Keratinocyte (primary cell): ENCODE results near the gene TRAM1L1. TPM values are rescaled to one million over a fixed set of nuclear protein-coding genes. Genes with fewer than 3 reads are reported as not detected.

Experiments used
- DNase-seq: peaks from one replicate; pipeline ENCODE4 v3.0.0-alpha.2; 2011; ENCODE audit warnings: low read depth, missing footprints, low spot score
- FAIRE-seq: peaks from 2 replicates; lab custom pipeline; 2011; peaks lifted over from hg19 to GRCh38; lab: Jason Lieb, UNC
- H2AFZ ChIP-seq: 2 replicates; pipeline ENCODE4 v1.6.0; 2012; ENCODE audit warnings: low read length, control low read depth, inconsistent platforms; ENCODE audit not compliant: control insufficient read depth
- H3K27ac ChIP-seq: 2 replicates; pipeline ENCODE4 v1.5.1; 2011; ENCODE audit warnings: low read length; ENCODE audit not compliant: control insufficient read depth, insufficient read depth
- H3K27me3 ChIP-seq: 3 replicates; pipeline ENCODE4 v1.6.0; 2011; ENCODE audit warnings: low read length; ENCODE audit not compliant: control insufficient read depth, insufficient read depth; ENCODE audit errors: extremely low read depth
- H3K36me3 ChIP-seq, 2 experiments: 2 replicates in 1 of 2; 3 replicates in 1 of 2; pipeline ENCODE4 v1.5.1; 2011; ENCODE audit warnings: low read length in 2 of 2, mild to moderate bottlenecking in 1 of 2; ENCODE audit not compliant: control insufficient read depth in 2 of 2, insufficient read depth in 2 of 2; ENCODE audit errors: extremely low read depth in 1 of 2
- H3K4me1 ChIP-seq: 3 replicates; pipeline ENCODE4 v1.5.1; 2011; ENCODE audit warnings: low read length; ENCODE audit not compliant: control insufficient read depth, insufficient read depth; ENCODE audit errors: extremely low read depth
- H3K4me2 ChIP-seq: 3 replicates; pipeline ENCODE4 v1.6.0; 2011; ENCODE audit warnings: low read depth, low read length; ENCODE audit not compliant: control insufficient read depth, insufficient read depth; ENCODE audit errors: extremely low read depth
- H3K4me3 ChIP-seq, 3 experiments: fragments of 200-600 bp in 1 of 3; sonication (generic) in 1 of 3; 2 replicates in 2 of 3; 3 replicates in 1 of 3; pipeline ENCODE4 v1.5.1; 2011 to 2016; ENCODE audit warnings: low read length in 3 of 3, mild to moderate bottlenecking in 3 of 3, control low read depth in 2 of 3, inconsistent platforms in 1 of 3, low read depth in 1 of 3, mixed read lengths in 1 of 3, mixed run types in 1 of 3, moderate library complexity in 1 of 3; ENCODE audit not compliant: control insufficient read depth in 2 of 3, insufficient read depth in 2 of 3; ENCODE audit errors: extremely low read depth in 1 of 3
- H3K79me2 ChIP-seq: 2 replicates; pipeline ENCODE4 v1.6.0; 2012; ENCODE audit warnings: low read length; ENCODE audit not compliant: control insufficient read depth, insufficient read depth
- H3K9ac ChIP-seq: 3 replicates; pipeline ENCODE4 v1.6.0; 2011; ENCODE audit warnings: low read length; ENCODE audit not compliant: control insufficient read depth, insufficient read depth; ENCODE audit errors: extremely low read depth
- H3K9me1 ChIP-seq: 3 replicates; pipeline ENCODE4 v1.6.0; 2011; ENCODE audit warnings: low read length; ENCODE audit not compliant: control insufficient read depth, insufficient read depth; ENCODE audit errors: extremely low read depth
- H3K9me3 ChIP-seq: 2 replicates; pipeline ENCODE4 v1.5.1; 2012; ENCODE audit warnings: low read depth, low read length; ENCODE audit not compliant: control insufficient read depth
- H4K20me1 ChIP-seq: 3 replicates; pipeline ENCODE4 v1.6.0; 2011; ENCODE audit warnings: low read length; ENCODE audit not compliant: control insufficient read depth, insufficient read depth; ENCODE audit errors: extremely low read depth
- CTCF ChIP-seq, 3 experiments: IDR thresholded peaks in 1 of 3; conservative IDR thresholded peaks in 1 of 3; optimal IDR thresholded peaks in 1 of 3; 2 replicates in 2 of 3; 3 replicates in 1 of 3; pipeline versions ENCODE3 to v1.5.1; 2011; ENCODE audit warnings: low read length in 3 of 3, mild to moderate bottlenecking in 3 of 3, moderate library complexity in 2 of 3, control low read depth in 1 of 3, inconsistent platforms in 1 of 3; ENCODE audit not compliant: insufficient read depth in 2 of 3; ENCODE audit errors: extremely low read depth in 1 of 3
- EZH2 ChIP-seq: IDR thresholded peaks from one replicate; pipeline ENCODE4 v1.6.1; 2012; ENCODE audit warnings: inconsistent platforms, mild to moderate bottlenecking, low read length, moderate library complexity
- dilution Hi-C: fragments of 300-500 bp; cut with MboI; formaldehyde crosslinking; loops from one replicate; pipeline ENCODE4 v1.7.0; 2020; ENCODE audit warnings: low sequenced_read_pairs; ENCODE audit not compliant: extremely low pct_ligation_motif_present
- polyA plus RNA-seq, 5 experiments: library from polyadenylated mRNA; depleted of rRNA in 3 of 5; stranded (reverse) in 3 of 5; stranded (forward) in 1 of 5; unstranded in 1 of 5; fragments of >200 nt; gene quantifications; 1 replicate in 1 of 5; 2 replicates in 3 of 5; 3 replicates in 1 of 5; pipeline versions ENCODE4 v1.2.1 to v1.2.3, GENCODE V29; 2011 to 2012; ENCODE audit warnings: missing spikeins in 2 of 5, low read depth in 1 of 5, low replicate concordance in 1 of 5

The TRAM1L1 gene
- polyA plus RNA-seq, 1 donor (not counting 4 experiments of a cell fraction or from before 2014, with no cell fraction given) = 1.5 TPM

GRCh38 chr4:117042962-117043361, 42.4 kb downstream of the TRAM1L1 start:
- Histone ChIP-seq H3K9me3 (no peaks in the 10 kb centered on the region), H3K4me1 (no peaks in the 10 kb centered on the region), H3K79me2 (no peaks in the 10 kb centered on the region), H3K9ac (no peak overlapping the region), H3K4me3 (no peak overlapping the region), H3K4me2 (no peak overlapping the region), H2AFZ (no peak overlapping the region), H3K27me3 (no peaks in the 10 kb centered on the region), H4K20me1 (no peaks in the 10 kb centered on the region), H3K36me3 (no peaks in the 10 kb centered on the region), H3K9me1 (no peaks in the 10 kb centered on the region), H3K27ac (no peak overlapping the region)
- dilution Hi-C loops = no loop called here
- TF ChIP-seq EZH2 (no peak), CTCF (optimal IDR thresholded peaks at IDR 0.05 in 1 of 3, IDR thresholded peaks at IDR 0.05 in 1 of 3, conservative IDR thresholded peaks at IDR 0.05 in 1 of 3; ENCODE audit: extremely low read depth in 1 of 3, insufficient read depth in 2 of 3, low read length in 3 of 3) (no peak)
- DNase-seq (no peak), FAIRE-seq (no peak)
